Effector CD4-positive, alpha-beta T cell (primary cell): Measurements from ENCODE around the gene NRK.
"Not testable (repeated sequence)": the region's sequence is repeated elsewhere in the genome, so short reads cannot be mapped to it uniquely, and the experiment has no call there.

ENCODE experiments used
- DNase-seq: peaks from one replicate; pipeline ENCODE4 v3.0.0-alpha.2; 2020

The NRK gene

GRCh38 chrX:105882581-105883275 lies 60.4 kb downstream of the NRK start:
- no peak for DNase-seq

GRCh38 chrX:105894721-105895120 lies 72.4 kb downstream of the NRK start:
- no peak for DNase-seq

GRCh38 chrX:105909576-105909975 lies 87.2 kb downstream of the NRK start:
- no peak for DNase-seq

- no peak for DNase-seq
These were observed 88.3 kb downstream of the NRK start for GRCh38 chrX:105910563-105911105.

GRCh38 chrX:105945266-105945665 lies 122.9 kb downstream of the NRK start:
- DNase-seq: no peak

GRCh38 chrX:105969487-105969886 lies 147.1 kb downstream of the NRK start:
- no peak for DNase-seq

- DNase-seq: no peak
These were observed 150.5 kb downstream of the NRK start for GRCh38 chrX:105972690-105973386.

GRCh38 chrX:105973387-105973739 lies 151.0 kb downstream of the NRK start:
- DNase-seq: no peak

GRCh38 chrX:105975382-105975781 lies 153.0 kb downstream of the NRK start:
- DNase-seq: no peak

GRCh38 chrX:105981772-105982485 lies 159.6 kb downstream of the NRK start:
- no peak for DNase-seq

- DNase-seq: not testable (repeated sequence)
These were observed 166.1 kb downstream of the NRK start for GRCh38 chrX:105988487-105988886.

GRCh38 chrX:105999294-105999693 lies 177.0 kb downstream of the NRK start:
- no peak for DNase-seq

- DNase-seq: no peak
These were observed 177.9 kb downstream of the NRK start for GRCh38 chrX:106000203-106000602.

GRCh38 chrX:106000609-106001008 lies 178.3 kb downstream of the NRK start:
- DNase-seq: not testable (repeated sequence)

GRCh38 chrX:106005684-106006083 lies 183.3 kb downstream of the NRK start:
- no peak for DNase-seq

GRCh38 chrX:106007815-106008214 lies 185.5 kb downstream of the NRK start:
- no peak for DNase-seq
